ENCODE measurements around the gene CDC42BPA.
"Not testable (repeated sequence)": the region's sequence is repeated elsewhere in the genome, so short reads cannot be mapped to it uniquely, and the experiment has no call there.

CDC42BPA gene

DNA sequence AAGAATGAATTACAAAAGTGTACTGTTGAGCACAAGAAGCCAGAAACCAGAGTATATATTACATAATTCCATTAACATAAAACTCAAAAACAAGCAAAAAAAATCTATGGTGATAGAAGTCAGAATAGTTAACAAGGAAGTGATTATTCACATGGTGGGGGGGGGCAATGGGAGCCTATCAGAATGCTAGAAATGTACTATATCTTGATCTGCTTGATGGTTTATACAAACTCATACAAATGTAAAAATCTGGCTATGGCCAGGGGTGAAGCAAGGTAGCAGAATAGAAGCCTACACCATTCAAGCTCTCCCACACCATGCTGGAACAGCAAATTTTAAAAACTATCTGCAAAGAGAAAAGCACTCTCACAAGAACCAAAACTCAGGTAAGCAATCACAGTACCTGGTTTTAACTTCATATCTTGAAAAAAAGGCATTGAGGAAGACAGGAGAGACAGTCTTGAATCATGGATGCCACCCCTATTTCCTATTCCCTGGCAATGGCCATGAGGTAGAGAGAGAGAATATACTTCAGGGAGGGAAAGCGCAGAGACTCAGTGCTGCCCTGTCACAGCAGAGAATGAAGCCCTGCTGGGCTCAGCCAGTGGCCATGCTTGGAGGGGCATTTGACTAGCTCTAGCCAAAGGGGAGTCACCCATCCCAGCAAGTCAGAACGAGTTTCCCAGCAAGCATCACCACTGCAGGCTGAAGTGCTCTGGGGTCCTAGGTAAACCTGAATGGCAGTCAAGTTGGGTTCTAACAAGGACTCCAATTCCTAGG, 73.8 kb downstream of the CDC42BPA start:
- TF ChIP-seq TCF4 (CRISPR knock-in tag; IDR thresholded peaks at IDR 0.05; ENCODE audit: borderline replicate concordance) (no peak), ZNF8 (CRISPR knock-in tag; IDR thresholded peaks at IDR 0.05) (no peak), ZC3H10 (CRISPR knock-in tag; IDR thresholded peaks at IDR 0.05) (no peak), PATZ1 (CRISPR knock-in tag; IDR thresholded peaks at IDR 0.05; ENCODE audit: borderline replicate concordance) (no peak), TOX (CRISPR knock-in tag; IDR thresholded peaks at IDR 0.05; ENCODE audit: borderline replicate concordance) (no peak), ARNTL (CRISPR knock-in tag; IDR thresholded peaks at IDR 0.05; ENCODE audit: borderline replicate concordance, low read depth) (no peak)
- peak; percentile 35; the same call in 2 of the 3 replicates for ATAC-seq

DNA sequence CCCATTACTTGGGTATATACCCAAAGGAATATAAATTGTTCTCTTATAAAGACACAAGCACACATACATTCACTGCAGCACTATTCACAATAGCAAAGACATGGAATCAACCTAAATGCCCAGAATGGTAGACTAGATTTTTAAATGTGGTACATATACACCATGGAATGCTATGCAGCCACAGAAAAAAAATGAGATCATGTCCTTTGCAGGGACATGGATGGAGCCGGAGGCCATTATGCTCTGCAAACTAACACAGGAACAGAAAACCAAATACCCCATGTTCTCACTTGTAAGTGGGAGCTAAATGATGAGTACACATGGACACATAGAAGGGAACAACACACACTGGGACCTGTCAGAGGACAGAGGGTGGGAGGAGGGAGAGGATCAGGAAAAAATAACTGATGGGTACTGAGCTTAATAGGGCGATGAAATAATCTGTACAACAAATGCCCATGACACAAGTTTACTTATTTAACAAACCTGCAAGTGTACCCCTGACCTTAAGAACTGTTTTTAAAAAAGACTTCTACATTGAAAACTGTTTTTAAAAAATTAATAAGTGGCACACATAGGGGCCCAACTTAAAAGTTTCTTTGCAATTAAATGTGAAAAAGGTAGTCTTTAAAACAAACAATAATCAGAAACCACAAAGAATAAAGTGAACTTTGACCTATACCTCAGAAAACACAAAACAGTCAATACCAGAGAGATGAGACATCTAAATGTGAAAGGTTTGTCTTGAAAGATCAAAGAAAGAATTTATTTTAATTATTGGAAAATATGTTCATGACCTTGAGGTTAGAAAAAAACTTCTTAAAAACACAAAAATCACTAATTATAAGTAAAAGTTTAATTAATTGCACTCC, 75.2 kb downstream of the CDC42BPA start:
- ATAC-seq: no peak
- TF ChIP-seq ZC3H10 (CRISPR knock-in tag; IDR thresholded peaks at IDR 0.05) (no peak), RARB (CRISPR knock-in tag; IDR thresholded peaks at IDR 0.05) (no peak), ZNF565 (CRISPR knock-in tag; conservative IDR thresholded peaks at IDR 0.05; ENCODE audit: low read depth) (no peak), TOX (CRISPR knock-in tag; IDR thresholded peaks at IDR 0.05; ENCODE audit: borderline replicate concordance) (no peak), SNAI2 (CRISPR knock-in tag; IDR thresholded peaks at IDR 0.05) (no peak), BACH2 (CRISPR knock-in tag; IDR thresholded peaks at IDR 0.05; ENCODE audit: borderline replicate concordance) (no peak), OSR1 (CRISPR knock-in tag; IDR thresholded peaks at IDR 0.05) (no peak), CSDC2 (CRISPR knock-in tag; IDR thresholded peaks at IDR 0.05) (no peak), PPARA (CRISPR knock-in tag; IDR thresholded peaks at IDR 0.05; ENCODE audit: borderline replicate concordance) (no peak)
- TF ChIP-seq, protein P1, sequence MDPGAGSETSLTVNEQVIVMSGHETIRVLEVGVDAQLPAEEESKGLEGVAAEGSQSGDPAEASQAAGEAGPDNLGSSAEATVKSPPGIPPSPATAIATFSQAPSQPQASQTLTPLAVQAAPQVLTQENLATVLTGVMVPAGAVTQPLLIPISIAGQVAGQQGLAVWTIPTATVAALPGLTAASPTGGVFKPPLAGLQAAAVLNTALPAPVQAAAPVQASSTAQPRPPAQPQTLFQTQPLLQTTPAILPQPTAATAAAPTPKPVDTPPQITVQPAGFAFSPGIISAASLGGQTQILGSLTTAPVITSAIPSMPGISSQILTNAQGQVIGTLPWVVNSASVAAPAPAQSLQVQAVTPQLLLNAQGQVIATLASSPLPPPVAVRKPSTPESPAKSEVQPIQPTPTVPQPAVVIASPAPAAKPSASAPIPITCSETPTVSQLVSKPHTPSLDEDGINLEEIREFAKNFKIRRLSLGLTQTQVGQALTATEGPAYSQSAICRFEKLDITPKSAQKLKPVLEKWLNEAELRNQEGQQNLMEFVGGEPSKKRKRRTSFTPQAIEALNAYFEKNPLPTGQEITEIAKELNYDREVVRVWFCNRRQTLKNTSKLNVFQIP (CRISPR knock-in tag; IDR thresholded peaks at IDR 0.05; ENCODE audit: borderline replicate concordance, low read depth): no peak
- TF ChIP-seq, protein P2, sequence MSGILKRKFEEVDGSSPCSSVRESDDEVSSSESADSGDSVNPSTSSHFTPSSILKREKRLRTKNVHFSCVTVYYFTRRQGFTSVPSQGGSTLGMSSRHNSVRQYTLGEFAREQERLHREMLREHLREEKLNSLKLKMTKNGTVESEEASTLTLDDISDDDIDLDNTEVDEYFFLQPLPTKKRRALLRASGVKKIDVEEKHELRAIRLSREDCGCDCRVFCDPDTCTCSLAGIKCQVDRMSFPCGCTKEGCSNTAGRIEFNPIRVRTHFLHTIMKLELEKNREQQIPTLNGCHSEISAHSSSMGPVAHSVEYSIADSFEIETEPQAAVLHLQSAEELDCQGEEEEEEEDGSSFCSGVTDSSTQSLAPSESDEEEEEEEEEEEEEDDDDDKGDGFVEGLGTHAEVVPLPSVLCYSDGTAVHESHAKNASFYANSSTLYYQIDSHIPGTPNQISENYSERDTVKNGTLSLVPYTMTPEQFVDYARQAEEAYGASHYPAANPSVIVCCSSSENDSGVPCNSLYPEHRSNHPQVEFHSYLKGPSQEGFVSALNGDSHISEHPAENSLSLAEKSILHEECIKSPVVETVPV (CRISPR knock-in tag; IDR thresholded peaks at IDR 0.05): no peak

- TF ChIP-seq OSR1 (CRISPR knock-in tag; IDR thresholded peaks at IDR 0.05) (no peak), PPARA (CRISPR knock-in tag; IDR thresholded peaks at IDR 0.05; ENCODE audit: borderline replicate concordance) (no peak), ZFP30 (CRISPR knock-in tag; IDR thresholded peaks at IDR 0.05) (no peak), TOX (CRISPR knock-in tag; IDR thresholded peaks at IDR 0.05; ENCODE audit: borderline replicate concordance) (no peak), SNAI2 (CRISPR knock-in tag; IDR thresholded peaks at IDR 0.05) (no peak)
- ATAC-seq: no peak
Measured at GRCh38 chr1:227240983-227241382, 77.3 kb downstream of the CDC42BPA start.

GRCh38 chr1:227234998-227235405, 83.3 kb downstream of the CDC42BPA start:
- TF ChIP-seq CSDC2 (CRISPR knock-in tag; IDR thresholded peaks at IDR 0.05) (no peak), BACH2 (CRISPR knock-in tag; IDR thresholded peaks at IDR 0.05; ENCODE audit: borderline replicate concordance) (no peak), ZFP30 (CRISPR knock-in tag; IDR thresholded peaks at IDR 0.05) (no peak), TSHZ2 (CRISPR knock-in tag; IDR thresholded peaks at IDR 0.05) (no peak), ZNF8 (CRISPR knock-in tag; IDR thresholded peaks at IDR 0.05) (no peak), PATZ1 (CRISPR knock-in tag; IDR thresholded peaks at IDR 0.05; ENCODE audit: borderline replicate concordance) (no peak), SNAI2 (CRISPR knock-in tag; IDR thresholded peaks at IDR 0.05) (no peak)
- TF ChIP-seq, protein P2 (CRISPR knock-in tag; IDR thresholded peaks at IDR 0.05): no peak
- TF ChIP-seq, protein P3, sequence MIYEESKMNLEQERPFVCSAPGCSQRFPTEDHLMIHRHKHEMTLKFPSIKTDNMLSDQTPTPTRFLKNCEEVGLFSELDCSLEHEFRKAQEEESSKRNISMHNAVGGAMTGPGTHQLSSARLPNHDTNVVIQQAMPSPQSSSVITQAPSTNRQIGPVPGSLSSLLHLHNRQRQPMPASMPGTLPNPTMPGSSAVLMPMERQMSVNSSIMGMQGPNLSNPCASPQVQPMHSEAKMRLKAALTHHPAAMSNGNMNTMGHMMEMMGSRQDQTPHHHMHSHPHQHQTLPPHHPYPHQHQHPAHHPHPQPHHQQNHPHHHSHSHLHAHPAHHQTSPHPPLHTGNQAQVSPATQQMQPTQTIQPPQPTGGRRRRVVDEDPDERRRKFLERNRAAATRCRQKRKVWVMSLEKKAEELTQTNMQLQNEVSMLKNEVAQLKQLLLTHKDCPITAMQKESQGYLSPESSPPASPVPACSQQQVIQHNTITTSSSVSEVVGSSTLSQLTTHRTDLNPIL (CRISPR knock-in tag; IDR thresholded peaks at IDR 0.05; ENCODE audit: low read depth): no peak
- peak; percentile 97 for ATAC-seq

- ATAC-seq: not testable (repeated sequence)
Measured at GRCh38 chr1:227231128-227231527, 87.2 kb downstream of the CDC42BPA start.
